Adrenal gland (tissue), 12 donors: Measurements from ENCODE around the gene APOA5. TPM values are rescaled to one million over a fixed set of nuclear protein-coding genes. Genes with fewer than 3 reads are reported as not detected.

ENCODE experiments used
- DNase-seq, 7 donors: peaks; one replicate each; pipeline ENCODE4 v3.0.0-alpha.2; 2019 to 2020
- H3K27ac ChIP-seq, 5 donors: fragments of 200-600 bp; sonication (generic) in 4 of 5; 1 replicate in 3 of 5; 2 replicates in 2 of 5; pipeline versions ENCODE4 v1.5.1 to v1.8.0; 2016 to 2020; ENCODE audit warnings: mild to moderate bottlenecking in 1 of 5
- H3K27me3 ChIP-seq: fragments of 200-600 bp; 2 replicates; pipeline ENCODE4 v1.8.0; 2021
- H3K36me3 ChIP-seq, 2 donors: fragments of 200-600 bp; replicated peaks in 1 of 2; 1 replicate in 1 of 2; 2 replicates in 1 of 2; pipeline versions ENCODE4 v1.5.1 to v1.8.0; 2018 to 2022
- H3K4me1 ChIP-seq, 2 donors: fragments of 200-600 bp; replicated peaks in 1 of 2; 1 replicate in 1 of 2; 2 replicates in 1 of 2; pipeline versions ENCODE4 v1.5.1 to v1.8.0; 2018 to 2021
- H3K4me3 ChIP-seq, 4 donors: fragments of 200-600 bp; sonication (generic) in 3 of 4; one replicate each; pipeline ENCODE4 v1.5.1; 2016 to 2018
- H3K9me3 ChIP-seq, 3 donors: fragments of 200-600 bp; sonication (generic) in 1 of 3; replicated peaks in 1 of 3; 1 replicate in 2 of 3; 2 replicates in 1 of 3; pipeline versions ENCODE4 v1.5.1 to v1.8.0; 2016 to 2021
- CTCF ChIP-seq, 6 experiments: fragments of 450-650 bp in 4 of 6; fragments of 200-600 bp in 2 of 6; sonication (generic) in 1 of 6; IDR thresholded peaks; 1 replicate in 5 of 6; 2 replicates in 1 of 6; pipeline versions ENCODE4 v1.5.1 to v1.8.0; 2016 to 2021; ENCODE audit warnings: antibody characterized with exemption in 6 of 6, mild to moderate bottlenecking in 2 of 6, moderate library complexity in 1 of 6
- POLR2A ChIP-seq, 2 donors: fragments of 450-650 bp; IDR thresholded peaks; one replicate each; pipeline ENCODE4 v1.6.1; 2017; ENCODE audit warnings: antibody characterized with exemption in 2 of 2, mild to moderate bottlenecking in 2 of 2, moderate library complexity in 1 of 2
- WGBS, 4 donors: extraction: QIAGEN DNeasy Blood & Tissue Kit in 2 of 4; methylation state at CpG; one replicate each; pipeline versions ENCODE4 v1.1.5 to v1.1.7; 2013 to 2017; 5-methylcytosine and 5-hydroxymethylcytosine counted together
- intact Hi-C, 2 donors: fragments of 100-400 bp; cut with DNase I; formaldehyde crosslinking; loops; one replicate each; pipeline versions ENCODE4 v1.14.1 to v1.15.0; 2022 to 2023
- polyA plus RNA-seq, 3 donors: library from polyadenylated mRNA; stranded (reverse); fragments of 200-250 nt in 2 of 3; fragments of 350-450 nt in 1 of 3; fragmentation: Illumina TruSeq in 1 of 3; extraction: RNeasy Lipid Tissue Mini Kit (QIAGEN cat#74804) in 1 of 3; gene quantifications; one replicate each; pipeline ENCODE4 v1.2.3, GENCODE V29; 2013 to 2014
- total RNA-seq, 9 donors: library from RNA; depleted of rRNA in 4 of 9; stranded (reverse); fragments of >200 nt in 4 of 9; fragments of 120-200 nt in 1 of 9; fragmentation: NEBNext Ultra II Directional in 1 of 9; extraction: Animal tissue kit (Norgen Biotek cat#: 25700) in 1 of 9; gene quantifications; one replicate each; pipeline versions ENCODE4 v1.1.0 to v1.2.4, GENCODE V29; 2013 to 2023
- donor health status: healthy with polysubstance abuse.
- donor health status: Bipolar disorder and iron deficiency.
- donor health status: DM: yes; HTN: yes; CAD: no.
- donor health status: DM: no; HTN: no; CAD: no.
- donor health status: DM: no; HTN: no; CAD: no.
- donor health status: DM: yes; HTN: yes; CAD: no.

Gene APOA5
- total and polyA plus RNA-seq, 12 donors, result 0.11 to 0.54 (median 0.11) TPM; not detected in 9

GRCh38 chr11:116797816-116798215 lies 6.1 kb upstream of the APOA5 start:
- H3K27ac ChIP-seq, result no peak overlapping the region
- intact Hi-C loops, result loop anchor here in 1 of 2 donors (10.0 kb wide), 1 partner anchor 307 kb away; no protein-coding TSS in a partner anchor
- DNase-seq, result no peak
- H3K4me1 ChIP-seq, result no peaks in the 10 kb centered on the region
- peaks cover 6% of the 10 kb centered on the region for H3K27me3 ChIP-seq
- WGBS, 4 donors, result 68 to 75% (median 72%) methylated on average over 5 of the region's 5 CpGs
- H3K9me3 ChIP-seq, result no peaks in the 10 kb centered on the region
- H3K4me3 ChIP-seq, result no peak overlapping the region
- TF ChIP-seq CTCF (IDR thresholded peaks at IDR 0.05) (no peak), POLR2A (IDR thresholded peaks at IDR 0.05) (no peak)
- no peaks in the 10 kb centered on the region for H3K36me3 ChIP-seq

- Histone ChIP-seq H3K9me3 (no peaks in the 10 kb centered on the region), H3K27ac (no peak overlapping the region), H3K27me3 (peaks cover under 1% of the 10 kb centered on the region), H3K36me3 (no peaks in the 10 kb centered on the region), H3K4me1 (no peaks in the 10 kb centered on the region), H3K4me3 (no peak overlapping the region)
- no peak for DNase-seq
- 68 to 100% (median 86%) methylated on average over 1 of the region's 1 CpG for WGBS, 4 donors
- intact Hi-C loops, result loop anchor here in 1 of 2 donors (10.0 kb wide), 1 partner anchor 308 kb away; no protein-coding TSS in a partner anchor
- no peak for TF ChIP-seq CTCF (IDR thresholded peaks at IDR 0.05)
- no peak for TF ChIP-seq POLR2A (IDR thresholded peaks at IDR 0.05)
Observed at GRCh38 chr11:116796548-116796947, 4.9 kb upstream of the APOA5 start.

- Histone ChIP-seq H3K27ac (no peak overlapping the region), H3K27me3 (no peaks in the 10 kb centered on the region), H3K9me3 (no peaks in the 10 kb centered on the region), H3K36me3 (no peaks in the 10 kb centered on the region), H3K4me3 (no peak overlapping the region), H3K4me1 (no peaks in the 10 kb centered on the region)
- TF ChIP-seq CTCF (IDR thresholded peaks at IDR 0.05), result no peak
- intact Hi-C loops, result loop anchor here (5.0 to 10.0 kb wide), 4 partner anchors 42 to 312 kb away; partner anchors contain the start of gene APOA1 (in 1 of the 2)
- no peak for DNase-seq
- 73 to 81% (median 76%) methylated on average over 2 of the region's 2 CpGs for WGBS, 4 donors
Observed at GRCh38 chr11:116794851-116795250, 3.2 kb upstream of the APOA5 start.

- Histone ChIP-seq H3K27ac (no peak overlapping the region), H3K4me1 (no peaks in the 10 kb centered on the region), H3K4me3 (no peak overlapping the region), H3K27me3 (no peaks in the 10 kb centered on the region), H3K9me3 (no peaks in the 10 kb centered on the region), H3K36me3 (no peaks in the 10 kb centered on the region)
- 92 to 100% (median 97%) methylated on average over 1 of the region's 1 CpG for WGBS, 4 donors
- TF ChIP-seq CTCF (IDR thresholded peaks at IDR 0.05), result no peak
- TF ChIP-seq POLR2A (IDR thresholded peaks at IDR 0.05), result no peak
- DNase-seq, result no peak
- intact Hi-C loops, result loop anchor here (5.0 to 10.0 kb wide), 4 partner anchors 44 to 314 kb away; partner anchors contain the start of gene APOA1 (in 1 of the 2)
Observed at GRCh38 chr11:116793772-116794097, 2.1 kb upstream of the APOA5 start.
